IgD-negative memory B cell (primary cell): ENCODE data around the gene HPCAL1. TPM values are rescaled to one million over a fixed set of nuclear protein-coding genes. Genes with fewer than 3 reads are reported as not detected.
A peak's percentile ranks its signal among the peaks of the same experiment; 100 is the strongest.

Experiments used
- H3K27ac Mint-ChIP-seq, 3 donors: one replicate each; pipeline ENCODE4 v1.8.0; 2020 to 2022; ENCODE audit warnings: mild to moderate bottlenecking in 3 of 3, mixed read lengths in 3 of 3, moderate library complexity in 1 of 3
- H3K27me3 Mint-ChIP-seq: one replicate; pipeline ENCODE4 v1.8.0; 2021; ENCODE audit warnings: mixed read lengths
- H3K36me3 Mint-ChIP-seq: one replicate; pipeline ENCODE4 v1.8.0; 2020; ENCODE audit warnings: mild to moderate bottlenecking, mixed read lengths
- H3K4me1 Mint-ChIP-seq, 3 donors: one replicate each; pipeline ENCODE4 v1.8.0; 2020 to 2022; ENCODE audit warnings: mixed read lengths in 3 of 3, mild to moderate bottlenecking in 1 of 3
- H3K4me3 Mint-ChIP-seq, 4 donors: one replicate each; pipeline ENCODE4 v1.8.0; 2020 to 2022; ENCODE audit warnings: mild to moderate bottlenecking in 4 of 4, mixed read lengths in 4 of 4, moderate library complexity in 3 of 4
- H3K9me3 Mint-ChIP-seq, 3 donors: one replicate each; pipeline ENCODE4 v1.8.0; 2020 to 2021; ENCODE audit warnings: mixed read lengths in 3 of 3, mild to moderate bottlenecking in 1 of 3
- polyA plus RNA-seq: library from polyadenylated mRNA; unstranded; fragments of 300-500 nt; fragmentation: Illumina TruSeq; gene quantifications from one replicate; pipeline ENCODE4 v1.2.3, GENCODE V29; 2021

Gene HPCAL1
- polyA plus RNA-seq, 1 donor from 2014 or later = 89.2 TPM

DNA sequence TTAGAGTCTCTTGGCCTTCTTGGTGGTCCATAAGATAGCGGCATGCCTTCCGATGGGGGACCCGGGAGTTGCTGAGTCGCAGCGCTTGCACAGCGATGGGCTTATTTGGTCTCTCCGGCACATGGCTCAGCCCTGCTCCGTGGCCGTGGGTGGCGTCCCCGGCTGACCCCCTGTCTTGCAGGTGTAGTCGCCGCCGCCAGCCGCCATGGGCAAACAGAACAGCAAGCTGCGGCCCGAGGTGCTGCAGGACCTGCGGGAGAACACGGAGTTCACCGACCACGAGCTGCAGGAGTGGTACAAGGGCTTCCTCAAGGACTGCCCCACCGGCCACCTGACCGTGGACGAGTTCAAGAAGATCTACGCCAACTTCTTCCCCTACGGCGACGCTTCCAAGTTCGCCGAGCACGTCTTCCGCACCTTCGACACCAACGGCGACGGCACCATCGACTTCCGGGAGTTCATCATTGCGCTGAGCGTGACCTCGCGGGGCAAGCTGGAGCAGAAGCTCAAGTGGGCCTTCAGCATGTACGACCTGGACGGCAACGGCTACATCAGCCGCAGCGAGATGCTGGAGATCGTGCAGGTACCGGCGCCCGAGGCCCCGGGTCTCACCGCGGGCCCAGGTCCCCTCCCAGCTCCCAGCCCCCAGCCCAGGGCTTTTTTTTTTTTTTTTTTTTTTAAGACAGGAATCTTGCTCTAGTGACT lies 117.0 kb downstream of the HPCAL1 start:
- H3K4me1 Mint-ChIP-seq = peaks cover 0 to 4% (median 2%) of the 10 kb centered on the region in 3 donors
- H3K9me3 Mint-ChIP-seq = no peaks in the 10 kb centered on the region
- no peak overlapping the region for H3K4me3 Mint-ChIP-seq
- peaks cover 5% of the 10 kb centered on the region for H3K36me3 Mint-ChIP-seq
- H3K27me3 Mint-ChIP-seq = no peaks in the 10 kb centered on the region
- peak overlapping the region in 1 of 3 donors; percentile 60 for H3K27ac Mint-ChIP-seq

DNA sequence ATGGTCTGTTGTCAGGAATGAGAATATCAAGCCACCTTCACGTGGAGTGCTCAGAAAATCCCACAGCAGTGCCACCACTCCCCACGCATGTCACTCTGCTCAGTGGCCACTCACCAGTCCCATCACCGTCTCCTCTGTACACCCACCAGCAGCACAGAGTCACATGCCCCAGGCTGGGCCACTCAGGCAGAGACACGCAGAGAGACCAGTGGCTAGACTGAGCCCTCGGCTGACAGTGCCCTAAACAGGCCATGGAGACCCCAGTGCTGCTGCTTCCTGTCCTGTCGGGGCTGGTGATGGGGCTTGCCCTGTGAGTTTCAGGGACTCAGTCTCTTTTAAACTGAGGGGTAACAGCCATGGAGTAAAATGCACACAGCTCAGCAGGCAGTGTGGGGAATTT lies 119.5 kb downstream of the HPCAL1 start:
- peaks cover 4% of the 10 kb centered on the region for H3K36me3 Mint-ChIP-seq
- no peaks in the 10 kb centered on the region for H3K27me3 Mint-ChIP-seq
- peak overlapping the region in 1 of 3 donors; percentile 89 for H3K27ac Mint-ChIP-seq
- peaks cover 0 to 3% (median 2%) of the 10 kb centered on the region in 3 donors for H3K4me1 Mint-ChIP-seq
- H3K9me3 Mint-ChIP-seq = no peaks in the 10 kb centered on the region
- no peak overlapping the region for H3K4me3 Mint-ChIP-seq

DNA sequence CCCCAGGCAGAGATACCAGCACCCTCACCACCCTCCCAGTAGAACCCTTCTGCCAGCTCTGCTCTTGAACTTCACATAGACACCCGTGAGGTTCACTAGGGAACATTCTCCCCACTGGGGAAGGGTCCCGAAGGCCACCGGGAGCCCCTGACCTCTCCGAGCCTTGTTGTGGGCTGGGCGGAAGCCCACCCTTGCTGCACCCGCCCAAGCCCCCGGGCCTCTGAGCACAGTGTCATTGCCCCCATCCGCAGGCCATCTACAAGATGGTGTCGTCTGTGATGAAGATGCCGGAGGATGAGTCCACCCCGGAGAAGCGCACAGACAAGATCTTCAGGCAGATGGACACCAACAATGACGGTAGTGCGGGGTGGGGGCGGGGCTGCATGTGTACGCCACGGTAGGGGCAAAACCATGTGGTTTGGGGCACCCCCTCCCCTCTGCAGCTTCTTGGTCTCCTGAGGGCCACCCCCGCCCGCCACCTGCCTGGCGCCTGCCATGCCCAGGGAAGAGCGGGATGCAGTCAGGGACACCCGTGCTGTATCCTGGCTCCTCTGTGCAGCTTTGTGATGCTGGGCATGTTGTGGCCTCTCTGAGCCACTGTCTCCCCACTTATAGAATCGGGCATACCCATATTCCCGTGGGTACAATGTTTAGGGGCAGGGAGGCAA lies 120.2 kb downstream of the HPCAL1 start:
- Mint-ChIP-seq H3K4me1 (peaks cover 0 to 2% (median 0%) of the 10 kb centered on the region in 3 donors), H3K27me3 (no peaks in the 10 kb centered on the region), H3K27ac (no peak overlapping the region), H3K4me3 (no peak overlapping the region), H3K36me3 (peaks cover 2% of the 10 kb centered on the region), H3K9me3 (no peaks in the 10 kb centered on the region)

DNA sequence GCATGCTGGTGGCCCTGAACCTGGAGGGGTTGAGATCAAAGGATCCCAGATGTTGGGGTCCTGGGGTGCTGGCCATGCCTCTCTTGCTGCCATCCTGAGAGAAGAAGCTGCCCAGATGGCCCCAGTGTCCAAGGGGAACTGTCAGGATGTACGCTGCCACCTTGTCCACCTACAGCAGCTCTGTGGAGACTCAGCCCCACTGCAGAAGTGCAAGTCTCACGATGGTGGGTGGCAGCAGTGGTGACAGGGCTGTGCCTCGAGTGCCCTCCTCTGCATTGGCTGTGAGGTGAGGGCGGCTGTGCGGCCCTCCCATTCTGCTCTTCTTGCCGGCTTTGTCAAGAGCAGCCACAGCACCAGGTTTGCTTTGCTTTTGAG lies 120.7 kb downstream of the HPCAL1 start:
- no peaks in the 10 kb centered on the region for H3K9me3 Mint-ChIP-seq
- H3K4me1 Mint-ChIP-seq = peaks cover 0 to 2% (median 0%) of the 10 kb centered on the region in 3 donors
- no peaks in the 10 kb centered on the region for H3K27me3 Mint-ChIP-seq
- no peak overlapping the region for H3K27ac Mint-ChIP-seq
- no peak overlapping the region for H3K4me3 Mint-ChIP-seq
- H3K36me3 Mint-ChIP-seq = peaks cover 2% of the 10 kb centered on the region

DNA sequence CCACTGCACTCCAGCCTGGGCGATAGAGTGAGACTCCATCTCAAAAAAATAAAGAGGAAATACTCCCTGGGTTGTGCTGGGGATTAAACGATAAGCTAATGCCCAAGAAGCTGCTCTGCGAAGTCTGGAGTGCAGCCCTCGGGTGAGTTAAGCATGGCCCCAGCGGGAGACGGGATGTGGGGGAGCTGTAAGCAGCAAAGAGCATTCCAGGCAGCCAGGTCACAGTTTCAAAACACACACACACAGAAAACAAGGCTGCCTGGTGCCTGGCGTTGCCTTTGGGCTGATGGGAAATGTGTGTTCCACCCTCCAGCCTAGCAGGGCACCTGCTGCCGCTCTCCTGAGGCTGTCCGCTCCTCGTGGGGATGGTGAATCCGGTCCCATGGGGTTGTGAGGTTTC lies 121.3 kb downstream of the HPCAL1 start:
- Mint-ChIP-seq H3K36me3 (peaks cover 2% of the 10 kb centered on the region), H3K27me3 (no peaks in the 10 kb centered on the region), H3K4me1 (peaks cover 0 to 3% (median 0%) of the 10 kb centered on the region in 3 donors), H3K9me3 (no peaks in the 10 kb centered on the region), H3K27ac (no peak overlapping the region), H3K4me3 (no peak overlapping the region)

DNA sequence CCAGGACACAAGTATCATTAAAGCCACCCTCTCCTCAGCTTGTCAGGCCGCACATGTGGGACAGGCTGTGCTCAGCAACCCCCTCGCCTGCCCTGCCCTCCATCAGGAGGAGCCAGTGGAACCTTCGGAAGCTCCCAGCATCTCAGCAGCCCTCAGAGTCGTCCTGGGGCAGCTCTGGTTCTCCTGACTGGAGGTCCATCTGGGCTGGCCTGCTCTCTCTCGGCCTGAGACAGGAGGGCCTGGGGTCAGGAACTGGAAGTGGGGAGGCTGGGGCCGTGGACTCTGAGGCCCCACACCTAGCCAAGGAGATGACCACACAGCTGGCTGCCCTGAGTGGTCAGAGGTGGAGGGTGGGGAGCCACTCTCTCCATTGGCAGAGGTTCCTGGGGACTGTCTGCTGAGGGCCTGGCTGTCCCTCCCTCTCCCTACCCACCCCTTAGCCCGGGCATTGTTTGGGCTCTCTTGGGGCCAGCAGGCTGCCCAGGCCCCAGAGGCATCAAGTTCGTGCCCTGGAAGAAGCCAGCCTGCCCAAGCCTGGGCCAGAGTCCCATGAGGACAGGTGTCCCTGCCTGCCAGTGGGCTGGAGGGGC lies 122.3 kb downstream of the HPCAL1 start:
- H3K27ac Mint-ChIP-seq = no peak overlapping the region
- no peak overlapping the region for H3K4me3 Mint-ChIP-seq
- H3K9me3 Mint-ChIP-seq = no peaks in the 10 kb centered on the region
- H3K4me1 Mint-ChIP-seq = peaks cover 0 to 3% (median 0%) of the 10 kb centered on the region in 3 donors
- no peaks in the 10 kb centered on the region for H3K27me3 Mint-ChIP-seq
- peaks cover 2% of the 10 kb centered on the region for H3K36me3 Mint-ChIP-seq

DNA sequence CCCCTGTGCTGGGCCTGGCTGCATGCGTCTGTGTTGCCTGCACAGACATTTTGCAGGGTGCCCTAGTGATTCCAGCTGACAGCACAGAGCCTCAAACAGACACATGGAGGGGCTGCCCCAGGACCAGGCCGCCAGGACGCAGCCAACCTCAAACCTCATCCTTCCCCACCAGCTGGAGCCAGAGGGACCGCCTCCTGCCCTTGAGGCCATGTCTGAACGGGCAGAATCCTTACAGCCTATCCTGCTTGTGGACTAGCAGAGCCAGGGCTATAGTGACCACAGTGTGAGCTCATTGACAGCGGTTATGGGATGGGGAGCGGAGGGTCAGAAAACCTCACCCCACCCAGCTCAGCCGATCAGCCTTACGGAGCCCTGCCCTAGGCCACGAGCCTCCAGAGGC lies 123.0 kb downstream of the HPCAL1 start:
- H3K27ac Mint-ChIP-seq = no peak overlapping the region
- H3K4me3 Mint-ChIP-seq = no peak overlapping the region
- H3K36me3 Mint-ChIP-seq = peaks cover 2% of the 10 kb centered on the region
- H3K27me3 Mint-ChIP-seq = no peaks in the 10 kb centered on the region
- H3K4me1 Mint-ChIP-seq = peaks cover 0 to 3% (median 0%) of the 10 kb centered on the region in 3 donors
- H3K9me3 Mint-ChIP-seq = no peaks in the 10 kb centered on the region

DNA sequence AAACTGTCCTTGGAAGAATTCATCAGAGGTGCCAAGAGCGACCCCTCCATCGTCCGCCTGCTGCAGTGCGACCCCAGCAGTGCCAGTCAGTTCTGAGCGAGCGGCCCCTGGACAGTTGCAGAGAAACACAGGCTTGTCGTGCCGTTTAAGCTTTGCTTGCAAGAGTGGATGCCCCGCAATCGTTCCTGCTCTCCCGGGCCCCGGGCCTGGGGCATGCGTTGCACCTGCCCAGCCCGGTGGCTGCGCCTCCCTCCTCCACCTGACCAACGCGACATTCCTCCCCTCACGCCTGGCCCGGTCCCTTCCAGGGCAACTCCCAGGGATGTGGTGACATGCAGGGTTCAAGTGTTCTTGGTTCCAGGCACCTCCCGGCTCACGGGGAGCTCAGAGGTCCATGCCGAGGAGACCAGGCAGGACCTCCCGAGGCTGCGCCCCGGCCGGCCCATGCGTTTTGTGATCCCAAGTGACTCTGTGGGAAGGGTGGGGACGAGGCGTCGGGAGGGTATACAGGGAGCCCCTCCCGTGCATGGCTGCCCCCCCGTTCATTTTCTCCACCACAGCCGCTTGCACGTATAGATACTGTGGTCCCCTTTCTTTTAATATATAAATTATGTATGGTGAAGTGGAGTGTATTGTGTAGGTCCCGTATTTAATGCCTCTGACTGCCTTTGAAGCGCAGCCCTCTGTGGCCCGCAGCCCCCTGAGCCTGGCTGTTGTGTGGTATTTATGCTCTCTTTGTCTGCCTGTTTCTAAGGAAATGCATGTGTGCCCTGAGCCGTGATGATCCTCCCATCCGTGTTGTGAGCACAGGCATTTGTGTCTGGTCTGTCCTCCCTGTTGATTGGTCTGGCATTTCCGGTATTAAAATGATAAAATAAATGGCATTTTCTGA lies 124.3 kb downstream of the HPCAL1 start:
- Mint-ChIP-seq H3K4me3 (no peak overlapping the region), H3K9me3 (no peaks in the 10 kb centered on the region), H3K27me3 (no peaks in the 10 kb centered on the region), H3K27ac (no peak overlapping the region), H3K36me3 (no peaks in the 10 kb centered on the region), H3K4me1 (peaks cover 0 to 7% (median 5%) of the 10 kb centered on the region in 3 donors)

DNA sequence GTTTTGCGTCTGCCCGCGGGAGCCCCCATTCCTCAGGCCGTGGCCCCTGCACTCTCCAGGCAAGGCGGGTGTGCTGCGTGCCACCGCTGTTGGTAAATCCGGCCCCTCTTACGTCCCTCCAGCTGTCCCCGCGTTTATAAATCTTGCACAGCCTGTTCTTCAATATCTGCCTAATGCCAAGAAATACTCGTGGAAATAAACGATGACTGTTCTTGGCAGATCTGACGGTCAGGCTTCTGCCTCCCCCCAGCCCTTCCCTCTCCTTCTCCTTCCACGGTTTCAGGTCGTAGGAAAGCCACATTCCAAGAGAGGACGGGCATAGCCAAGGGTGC lies 124.9 kb downstream of the HPCAL1 start:
- Mint-ChIP-seq H3K9me3 (no peaks in the 10 kb centered on the region), H3K4me1 (peaks cover 0 to 7% (median 7%) of the 10 kb centered on the region in 3 donors), H3K36me3 (no peaks in the 10 kb centered on the region), H3K4me3 (no peak overlapping the region), H3K27me3 (no peaks in the 10 kb centered on the region), H3K27ac (no peak overlapping the region)

DNA sequence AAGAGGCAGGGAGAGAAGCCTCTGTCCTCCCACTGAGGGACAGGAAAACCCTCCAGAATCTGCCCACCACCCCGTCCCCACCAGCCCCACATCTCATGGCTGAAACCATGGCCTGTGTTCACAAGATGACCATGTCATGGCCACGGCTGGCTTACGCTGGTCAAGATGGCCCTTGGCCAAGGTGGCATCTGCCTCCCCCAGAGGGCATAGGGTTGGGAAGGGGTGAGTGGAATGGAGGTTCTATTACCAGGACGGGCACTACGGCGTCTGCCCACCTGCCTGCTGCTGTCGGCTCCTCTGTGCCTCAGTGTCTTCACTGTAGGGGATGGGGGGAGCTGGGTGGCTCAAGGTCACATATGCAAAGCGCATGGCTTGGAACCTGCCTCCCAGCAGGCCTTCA lies 125.7 kb downstream of the HPCAL1 start:
- Mint-ChIP-seq H3K27me3 (no peaks in the 10 kb centered on the region), H3K9me3 (no peaks in the 10 kb centered on the region), H3K4me3 (no peak overlapping the region), H3K36me3 (no peaks in the 10 kb centered on the region), H3K4me1 (peaks cover 0 to 11% (median 10%) of the 10 kb centered on the region in 3 donors), H3K27ac (no peak overlapping the region)

DNA sequence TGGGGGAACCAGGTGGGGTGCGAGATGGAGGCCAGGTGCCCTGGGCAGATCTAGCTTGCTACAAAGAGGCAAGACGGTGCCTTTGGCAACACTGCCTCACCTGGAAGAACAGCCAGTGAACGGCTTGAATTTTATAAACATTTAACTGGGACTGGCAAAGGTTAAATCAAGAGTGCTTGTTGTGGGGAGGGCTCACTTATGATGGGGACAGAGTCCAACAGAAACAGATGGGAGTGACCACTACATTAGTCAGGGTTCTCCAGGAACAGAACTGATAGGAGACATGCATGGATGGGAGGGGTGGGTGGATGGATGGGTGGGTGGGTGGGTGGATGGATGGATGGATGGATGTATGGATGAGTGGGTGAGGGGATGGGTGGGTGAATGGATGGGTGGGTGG lies 126.2 kb downstream of the HPCAL1 start:
- Mint-ChIP-seq H3K4me1 (peaks cover 0 to 12% (median 11%) of the 10 kb centered on the region in 3 donors), H3K4me3 (no peak overlapping the region), H3K27ac (peak overlapping the region in 1 of 3 donors; percentile 32), H3K9me3 (no peaks in the 10 kb centered on the region), H3K27me3 (no peaks in the 10 kb centered on the region), H3K36me3 (no peaks in the 10 kb centered on the region)

DNA sequence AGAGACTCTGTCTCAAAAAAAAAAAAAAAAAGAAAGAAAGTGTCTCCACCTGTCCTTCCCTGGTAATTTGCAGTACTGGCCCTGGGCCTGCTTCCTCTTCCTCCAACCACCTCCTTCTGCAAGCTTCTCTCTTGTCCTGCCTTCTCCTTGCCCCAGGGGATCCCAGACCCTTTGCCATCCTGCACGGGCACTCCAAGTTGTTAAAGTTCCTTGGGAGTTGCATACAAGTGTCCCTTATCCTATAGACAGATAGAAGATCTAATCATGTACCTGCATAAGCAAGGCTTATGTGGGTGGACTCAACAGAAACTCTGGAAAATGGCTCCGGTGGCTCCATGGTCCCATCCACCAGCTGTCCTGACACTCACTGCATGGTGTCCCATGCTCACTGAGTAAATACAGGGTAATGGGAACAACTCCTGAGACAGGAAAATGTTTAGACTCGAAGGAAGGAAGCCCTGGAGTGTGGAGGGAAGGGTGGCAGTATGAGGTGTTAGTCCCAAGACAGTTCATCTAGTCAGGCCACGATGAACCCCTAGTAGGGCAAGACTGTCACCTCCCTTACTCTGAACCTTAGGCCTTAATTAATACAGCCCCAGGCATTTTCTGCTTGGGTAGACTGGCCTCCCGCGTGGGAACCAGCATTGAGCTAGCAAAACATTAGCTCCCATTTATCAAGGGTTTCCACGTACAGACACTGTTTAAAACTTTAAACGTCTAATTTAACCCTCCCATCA lies 128.3 kb downstream of the HPCAL1 start:
- Mint-ChIP-seq H3K4me3 (peak overlapping the region in 2 of 4 donors; percentile 53 to 71), H3K36me3 (no peaks in the 10 kb centered on the region), H3K27ac (peak overlapping the region in 1 of 3 donors; percentile 43), H3K27me3 (no peaks in the 10 kb centered on the region), H3K4me1 (peaks cover 5 to 16% (median 15%) of the 10 kb centered on the region in 3 donors), H3K9me3 (no peaks in the 10 kb centered on the region)

DNA sequence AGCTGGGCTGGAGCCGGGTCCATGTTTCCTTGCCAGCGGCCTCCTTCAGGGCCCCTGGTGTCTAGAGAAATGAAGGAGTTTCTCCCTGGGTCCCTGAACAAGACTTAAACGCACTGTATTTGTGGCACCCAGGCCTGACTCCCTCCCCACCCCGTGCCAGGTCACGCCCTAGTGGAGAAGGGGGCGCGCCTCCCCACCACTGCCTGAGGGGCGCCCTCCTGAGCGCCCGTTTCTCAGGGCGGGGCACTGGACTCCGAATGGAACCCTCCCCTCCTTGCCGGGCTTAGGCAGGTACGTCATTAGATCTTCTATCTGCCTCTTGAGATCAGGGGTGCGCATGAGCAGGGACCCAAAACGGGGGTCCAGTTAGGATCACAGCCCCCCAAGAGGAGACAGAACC lies 129.1 kb downstream of the HPCAL1 start:
- peak overlapping the region in 1 of 3 donors; percentile 72 for H3K27ac Mint-ChIP-seq
- H3K9me3 Mint-ChIP-seq = no peaks in the 10 kb centered on the region
- peaks cover 5 to 16% (median 15%) of the 10 kb centered on the region in 3 donors for H3K4me1 Mint-ChIP-seq
- H3K36me3 Mint-ChIP-seq = no peaks in the 10 kb centered on the region
- H3K27me3 Mint-ChIP-seq = no peaks in the 10 kb centered on the region
- peak overlapping the region; percentile 53 to 94 (median 73) for H3K4me3 Mint-ChIP-seq
